Measurements from ENCODE around the gene NCOA3. TPM values are rescaled to one million over a fixed set of nuclear protein-coding genes. Genes with fewer than 3 reads are reported as not detected.

NCOA3 gene
- polyA plus RNA-seq, 1 of the 3 experiments (the other 2 are of a cell fraction), result 5.8 TPM

DNA sequence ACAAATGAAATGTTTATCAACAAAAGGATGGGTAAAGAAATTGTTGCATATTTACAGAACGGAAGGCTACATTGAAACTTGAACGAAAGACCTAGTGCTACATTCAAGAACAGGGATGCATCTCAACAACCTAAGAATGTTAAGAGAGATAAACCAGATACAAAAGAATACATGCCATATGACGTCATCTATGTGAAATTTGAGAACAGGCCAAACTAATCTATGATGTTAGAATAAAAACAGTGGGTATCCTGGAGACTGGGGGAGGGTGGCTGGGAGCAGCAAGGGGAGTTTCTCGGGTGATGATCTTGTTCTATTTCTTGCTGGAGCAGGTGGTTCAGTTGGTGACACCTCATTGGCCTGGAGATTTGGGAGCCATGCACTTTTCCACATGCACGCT is 202.1 kb downstream of the NCOA3 start:
- Histone ChIP-seq H3K79me2 (ENCODE audit: insufficient read depth) (no peaks in the 10 kb centered on the region), H3K27ac (ENCODE audit: low read depth in 2 of 2, low read length in 1 of 2) (no peak overlapping the region), H3K27me3 (ENCODE audit: insufficient read depth) (no peaks in the 10 kb centered on the region), H3K36me3 (replicated peaks in 1 of 2; ENCODE audit: control insufficient read depth in 1 of 2, insufficient read depth in 2 of 2, low read length in 1 of 2) (peaks cover 0 to 4% of the 10 kb centered on the region in 2 experiments), H3K4me1 (ENCODE audit: control insufficient read depth in 1 of 2, insufficient read depth in 2 of 2, low read depth in 1 of 2, low read length in 1 of 2) (peaks cover 0 to 14% of the 10 kb centered on the region in 2 experiments; a peak in 2 of 4 replicates), H3K4me2 (no peak overlapping the region), H3F3A (replicated peaks; ENCODE audit: insufficient read depth) (no peaks in the 10 kb centered on the region), H3K9me2 (no peaks in the 10 kb centered on the region), H4K20me1 (ENCODE audit: insufficient read depth) (no peaks in the 10 kb centered on the region), H3K9ac (no peak overlapping the region), H3K4me3 (ENCODE audit: low read depth in 2 of 2, low read length in 1 of 2) (no peak overlapping the region), H3K9me3 (no peaks in the 10 kb centered on the region), H2AFZ (ENCODE audit: low read depth) (no peak overlapping the region)
- WGBS (ENCODE audit: low lambda C conversion rate), result 77% methylated on average over 5 of the region's 5 CpGs
- no peak for DNase-seq
- TF ChIP-seq TCF12 (IDR thresholded peaks at IDR 0.05) (peak; percentile 53; the same call in 1 of the 2 replicates), TAF1 (IDR thresholded peaks at IDR 0.05; ENCODE audit: borderline replicate concordance, low read depth, low read length) (no peak)
- ChIA-PET CTCF (interaction anchor here (0.9 to 2.1 kb wide), 3 partner anchors 21 to 25 kb away, joined by 3 to 8 read pairs (median 5); no protein-coding TSS in a partner anchor), POLR2A (no interaction called here)

DNA sequence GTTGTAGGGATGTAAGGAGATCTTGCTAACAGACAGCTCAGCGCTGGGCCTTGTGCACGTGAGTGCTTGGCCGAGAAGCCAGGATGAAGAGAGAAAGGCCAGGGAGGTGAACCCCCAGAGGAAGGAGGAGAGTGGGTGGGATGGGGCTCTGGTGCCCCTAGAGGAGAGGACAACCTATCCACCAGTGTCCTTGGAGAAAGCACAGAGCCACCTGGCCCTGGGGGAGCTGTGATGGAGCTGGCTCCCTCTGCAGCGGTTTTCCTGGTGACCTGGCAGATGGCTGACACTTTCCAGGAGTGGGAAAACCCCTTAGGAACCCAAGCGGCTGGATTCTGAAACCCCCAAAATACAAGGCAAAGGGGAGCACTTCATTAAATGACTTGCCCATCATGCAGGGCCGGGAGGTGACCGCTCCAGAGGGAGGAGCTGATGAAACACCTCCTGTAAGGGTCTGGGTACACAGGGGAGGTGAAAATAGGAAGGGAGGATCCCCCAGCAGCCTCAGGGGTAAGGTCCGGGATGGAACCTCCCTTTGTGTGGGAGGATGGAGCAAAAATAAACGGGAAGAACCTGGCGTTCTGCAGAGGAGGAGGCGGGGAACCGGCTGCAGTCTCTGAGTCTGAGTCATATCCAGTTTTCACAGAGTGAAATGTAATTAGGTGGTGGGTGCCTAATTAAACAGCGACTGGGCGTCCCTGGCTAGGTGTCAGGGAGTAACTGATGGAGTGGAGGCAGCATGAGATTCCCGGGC is 203.2 kb downstream of the NCOA3 start:
- no peak overlapping the region for H3K4me3 ChIP-seq (ENCODE audit: low read depth in 2 of 2, low read length in 1 of 2)
- ChIA-PET POLR2A (interaction anchor here (0.6 kb wide), 1 partner anchor 10 kb away, joined by 3 read pairs; no protein-coding TSS in a partner anchor), CTCF (interaction anchor here (1.0 to 2.1 kb wide), 3 partner anchors 20 to 915 kb away, joined by 4 to 8 read pairs (median 5); no protein-coding TSS in a partner anchor)
- TF ChIP-seq MEF2A (IDR thresholded peaks at IDR 0.05; ENCODE audit: borderline replicate concordance, low read depth) (no peak), RFX5 (IDR thresholded peaks at IDR 0.05; ENCODE audit: low read length) (no peak), CHD2 (IDR thresholded peaks at IDR 0.05; ENCODE audit: low read length, partially characterized antibody) (no peak), POLR2AphosphoS5 (IDR thresholded peaks at IDR 0.05; ENCODE audit: low read depth, low read length) (no peak)
- TF ChIP-seq, protein P1, sequence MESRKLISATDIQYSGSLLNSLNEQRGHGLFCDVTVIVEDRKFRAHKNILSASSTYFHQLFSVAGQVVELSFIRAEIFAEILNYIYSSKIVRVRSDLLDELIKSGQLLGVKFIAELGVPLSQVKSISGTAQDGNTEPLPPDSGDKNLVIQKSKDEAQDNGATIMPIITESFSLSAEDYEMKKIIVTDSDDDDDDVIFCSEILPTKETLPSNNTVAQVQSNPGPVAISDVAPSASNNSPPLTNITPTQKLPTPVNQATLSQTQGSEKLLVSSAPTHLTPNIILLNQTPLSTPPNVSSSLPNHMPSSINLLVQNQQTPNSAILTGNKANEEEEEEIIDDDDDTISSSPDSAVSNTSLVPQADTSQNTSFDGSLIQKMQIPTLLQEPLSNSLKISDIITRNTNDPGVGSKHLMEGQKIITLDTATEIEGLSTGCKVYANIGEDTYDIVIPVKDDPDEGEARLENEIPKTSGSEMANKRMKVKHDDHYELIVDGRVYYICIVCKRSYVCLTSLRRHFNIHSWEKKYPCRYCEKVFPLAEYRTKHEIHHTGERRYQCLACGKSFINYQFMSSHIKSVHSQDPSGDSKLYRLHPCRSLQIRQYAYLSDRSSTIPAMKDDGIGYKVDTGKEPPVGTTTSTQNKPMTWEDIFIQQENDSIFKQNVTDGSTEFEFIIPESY (IDR thresholded peaks at IDR 0.05; ENCODE audit: borderline replicate concordance, low read depth), result no peak
- no peaks in the 10 kb centered on the region for H3F3A ChIP-seq (replicated peaks; ENCODE audit: insufficient read depth)
- no peaks in the 10 kb centered on the region for H4K20me1 ChIP-seq (ENCODE audit: insufficient read depth)
- H3K9me2 ChIP-seq, result no peaks in the 10 kb centered on the region
- H2AFZ ChIP-seq (ENCODE audit: low read depth), result no peak overlapping the region
- no peaks in the 10 kb centered on the region for H3K9me3 ChIP-seq
- no peaks in the 10 kb centered on the region for H3K27me3 ChIP-seq (ENCODE audit: insufficient read depth)
- peaks cover 0 to 21% of the 10 kb centered on the region in 2 experiments; a peak in 2 of 4 replicates for H3K4me1 ChIP-seq (ENCODE audit: control insufficient read depth in 1 of 2, insufficient read depth in 2 of 2, low read depth in 1 of 2, low read length in 1 of 2)
- H3K27ac ChIP-seq (ENCODE audit: low read depth in 2 of 2, low read length in 1 of 2), result no peak overlapping the region
- peaks cover 0 to 4% of the 10 kb centered on the region in 2 experiments for H3K36me3 ChIP-seq (replicated peaks in 1 of 2; ENCODE audit: control insufficient read depth in 1 of 2, insufficient read depth in 2 of 2, low read length in 1 of 2)
- H3K4me2 ChIP-seq, result no peak overlapping the region
- no peak for DNase-seq
- no peak overlapping the region for H3K9ac ChIP-seq
- no peaks in the 10 kb centered on the region for H3K79me2 ChIP-seq (ENCODE audit: insufficient read depth)
- WGBS (ENCODE audit: low lambda C conversion rate), result 59% methylated on average over 15 of the region's 15 CpGs

DNA sequence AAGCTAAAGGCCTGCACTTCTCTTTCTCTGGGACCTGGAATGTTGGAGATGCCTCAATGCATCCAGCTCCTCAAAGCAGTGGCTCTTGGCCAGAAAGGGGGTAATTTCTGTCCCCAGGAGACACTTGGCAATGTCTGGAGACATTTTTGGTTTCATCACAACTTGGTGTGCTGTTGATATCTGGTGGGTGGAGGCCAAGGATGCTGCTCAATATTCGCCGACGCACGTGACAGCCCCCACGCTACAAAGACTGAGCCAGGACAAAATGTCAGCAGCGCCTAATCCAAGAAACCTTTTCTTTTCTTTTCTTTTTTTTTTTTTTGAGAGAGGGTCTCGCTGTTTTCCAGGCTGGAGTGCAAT is 203.8 kb downstream of the NCOA3 start:
- Histone ChIP-seq H3F3A (replicated peaks; ENCODE audit: insufficient read depth) (no peaks in the 10 kb centered on the region), H3K27ac (ENCODE audit: low read depth in 2 of 2, low read length in 1 of 2) (no peak overlapping the region), H3K9me3 (no peaks in the 10 kb centered on the region), H3K9ac (no peak overlapping the region), H3K4me1 (ENCODE audit: control insufficient read depth in 1 of 2, insufficient read depth in 2 of 2, low read depth in 1 of 2, low read length in 1 of 2) (peaks cover 0 to 26% of the 10 kb centered on the region in 2 experiments; a peak in 2 of 4 replicates), H2AFZ (ENCODE audit: low read depth) (no peak overlapping the region), H3K4me2 (no peak overlapping the region), H3K9me2 (no peaks in the 10 kb centered on the region), H3K27me3 (ENCODE audit: insufficient read depth) (no peaks in the 10 kb centered on the region), H3K4me3 (ENCODE audit: low read depth in 2 of 2, low read length in 1 of 2) (no peak overlapping the region), H4K20me1 (ENCODE audit: insufficient read depth) (no peaks in the 10 kb centered on the region), H3K36me3 (replicated peaks in 1 of 2; ENCODE audit: control insufficient read depth in 1 of 2, insufficient read depth in 2 of 2, low read length in 1 of 2) (peaks cover 0 to 4% of the 10 kb centered on the region in 2 experiments), H3K79me2 (ENCODE audit: insufficient read depth) (no peaks in the 10 kb centered on the region)
- POLR2A ChIA-PET, result interaction anchor here (0.6 kb wide), 1 partner anchor 10 kb away, joined by 3 read pairs; no protein-coding TSS in a partner anchor
- CTCF ChIA-PET, result interaction anchor here (1.0 to 2.1 kb wide), 2 partner anchors 20 to 915 kb away, joined by 4 to 8 read pairs; no protein-coding TSS in a partner anchor
- WGBS (ENCODE audit: low lambda C conversion rate), result 91% methylated on average over 7 of the region's 7 CpGs
- TF ChIP-seq, protein P2, sequence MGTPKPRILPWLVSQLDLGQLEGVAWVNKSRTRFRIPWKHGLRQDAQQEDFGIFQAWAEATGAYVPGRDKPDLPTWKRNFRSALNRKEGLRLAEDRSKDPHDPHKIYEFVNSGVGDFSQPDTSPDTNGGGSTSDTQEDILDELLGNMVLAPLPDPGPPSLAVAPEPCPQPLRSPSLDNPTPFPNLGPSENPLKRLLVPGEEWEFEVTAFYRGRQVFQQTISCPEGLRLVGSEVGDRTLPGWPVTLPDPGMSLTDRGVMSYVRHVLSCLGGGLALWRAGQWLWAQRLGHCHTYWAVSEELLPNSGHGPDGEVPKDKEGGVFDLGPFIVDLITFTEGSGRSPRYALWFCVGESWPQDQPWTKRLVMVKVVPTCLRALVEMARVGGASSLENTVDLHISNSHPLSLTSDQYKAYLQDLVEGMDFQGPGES (IDR thresholded peaks at IDR 0.05; ENCODE audit: low read depth, low read length), result no peak
- TF ChIP-seq TAF1 (IDR thresholded peaks at IDR 0.05; ENCODE audit: borderline replicate concordance, low read depth, low read length) (no peak), RCOR1 (IDR thresholded peaks at IDR 0.05; ENCODE audit: low read length) (no peak), EZH2phosphoT487 (IDR thresholded peaks at IDR 0.05; ENCODE audit: borderline replicate concordance, low read depth) (no peak)
- TF ChIP-seq, protein P3, sequence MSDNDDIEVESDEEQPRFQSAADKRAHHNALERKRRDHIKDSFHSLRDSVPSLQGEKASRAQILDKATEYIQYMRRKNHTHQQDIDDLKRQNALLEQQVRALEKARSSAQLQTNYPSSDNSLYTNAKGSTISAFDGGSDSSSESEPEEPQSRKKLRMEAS (IDR thresholded peaks at IDR 0.05; ENCODE audit: low read depth), result no peak
- DNase-seq, result no peak

All from SK-N-SH (cell line).